AG10803 (cell line): ENCODE data around the gene CATSPER3.

ENCODE experiments used
- DNase-seq: peaks from one replicate; pipeline ENCODE4 v3.0.0; 2010; ENCODE audit warnings: low read depth
- H3K4me3 ChIP-seq: 2 replicates; pipeline ENCODE4 v1.5.1; 2011; ENCODE audit warnings: mild to moderate bottlenecking, low read length, control low read depth
- TF ChIP-seq, protein P1 (sequence below): conservative IDR thresholded peaks from 2 replicates; pipeline ENCODE4 v1.5.1; 2011; ENCODE audit warnings: mild to moderate bottlenecking, low read length, control low read depth, inconsistent platforms

Gene CATSPER3

DNA sequence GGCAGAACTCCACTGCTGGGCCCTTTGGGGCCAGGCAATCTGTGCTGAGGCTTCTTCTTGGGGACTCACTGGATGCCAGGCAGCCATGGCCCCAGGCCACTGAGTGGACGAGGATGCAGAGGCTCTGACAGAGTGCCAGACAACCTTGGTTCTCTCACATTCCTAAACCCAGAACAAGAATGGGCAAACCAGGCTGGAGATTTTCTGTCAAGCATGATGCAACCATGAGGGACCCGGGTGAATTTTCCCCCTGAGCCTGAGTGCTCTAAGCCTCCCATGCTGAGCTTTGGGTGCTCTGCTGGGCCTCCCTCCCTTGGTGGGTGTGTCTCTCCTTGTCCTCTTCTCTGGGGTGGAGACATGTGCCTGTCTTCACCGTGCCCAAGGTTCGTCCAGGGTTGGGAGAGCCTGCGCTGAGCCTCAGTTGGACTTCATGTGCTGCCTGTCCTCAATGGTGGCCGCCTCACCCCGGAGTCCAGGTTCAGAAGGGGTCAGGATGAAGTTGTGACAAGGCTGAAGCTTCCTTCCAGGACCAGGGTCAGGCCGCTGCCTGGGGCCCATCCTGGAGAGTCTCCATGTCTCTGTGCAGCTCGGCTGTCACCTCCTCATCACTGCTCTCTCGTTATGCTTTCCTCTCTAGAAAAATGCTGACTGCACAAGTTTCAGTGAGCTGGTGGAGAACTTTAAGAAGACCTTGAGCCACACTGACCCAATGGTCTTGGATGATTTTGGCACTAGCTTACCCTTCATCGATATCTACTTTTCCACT is 42.2 kb downstream of the CATSPER3 start:
- TF ChIP-seq, protein P1, sequence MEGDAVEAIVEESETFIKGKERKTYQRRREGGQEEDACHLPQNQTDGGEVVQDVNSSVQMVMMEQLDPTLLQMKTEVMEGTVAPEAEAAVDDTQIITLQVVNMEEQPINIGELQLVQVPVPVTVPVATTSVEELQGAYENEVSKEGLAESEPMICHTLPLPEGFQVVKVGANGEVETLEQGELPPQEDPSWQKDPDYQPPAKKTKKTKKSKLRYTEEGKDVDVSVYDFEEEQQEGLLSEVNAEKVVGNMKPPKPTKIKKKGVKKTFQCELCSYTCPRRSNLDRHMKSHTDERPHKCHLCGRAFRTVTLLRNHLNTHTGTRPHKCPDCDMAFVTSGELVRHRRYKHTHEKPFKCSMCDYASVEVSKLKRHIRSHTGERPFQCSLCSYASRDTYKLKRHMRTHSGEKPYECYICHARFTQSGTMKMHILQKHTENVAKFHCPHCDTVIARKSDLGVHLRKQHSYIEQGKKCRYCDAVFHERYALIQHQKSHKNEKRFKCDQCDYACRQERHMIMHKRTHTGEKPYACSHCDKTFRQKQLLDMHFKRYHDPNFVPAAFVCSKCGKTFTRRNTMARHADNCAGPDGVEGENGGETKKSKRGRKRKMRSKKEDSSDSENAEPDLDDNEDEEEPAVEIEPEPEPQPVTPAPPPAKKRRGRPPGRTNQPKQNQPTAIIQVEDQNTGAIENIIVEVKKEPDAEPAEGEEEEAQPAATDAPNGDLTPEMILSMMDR: no peak
- DNase-seq: no peak
- no peak overlapping the region for H3K4me3 ChIP-seq

DNA sequence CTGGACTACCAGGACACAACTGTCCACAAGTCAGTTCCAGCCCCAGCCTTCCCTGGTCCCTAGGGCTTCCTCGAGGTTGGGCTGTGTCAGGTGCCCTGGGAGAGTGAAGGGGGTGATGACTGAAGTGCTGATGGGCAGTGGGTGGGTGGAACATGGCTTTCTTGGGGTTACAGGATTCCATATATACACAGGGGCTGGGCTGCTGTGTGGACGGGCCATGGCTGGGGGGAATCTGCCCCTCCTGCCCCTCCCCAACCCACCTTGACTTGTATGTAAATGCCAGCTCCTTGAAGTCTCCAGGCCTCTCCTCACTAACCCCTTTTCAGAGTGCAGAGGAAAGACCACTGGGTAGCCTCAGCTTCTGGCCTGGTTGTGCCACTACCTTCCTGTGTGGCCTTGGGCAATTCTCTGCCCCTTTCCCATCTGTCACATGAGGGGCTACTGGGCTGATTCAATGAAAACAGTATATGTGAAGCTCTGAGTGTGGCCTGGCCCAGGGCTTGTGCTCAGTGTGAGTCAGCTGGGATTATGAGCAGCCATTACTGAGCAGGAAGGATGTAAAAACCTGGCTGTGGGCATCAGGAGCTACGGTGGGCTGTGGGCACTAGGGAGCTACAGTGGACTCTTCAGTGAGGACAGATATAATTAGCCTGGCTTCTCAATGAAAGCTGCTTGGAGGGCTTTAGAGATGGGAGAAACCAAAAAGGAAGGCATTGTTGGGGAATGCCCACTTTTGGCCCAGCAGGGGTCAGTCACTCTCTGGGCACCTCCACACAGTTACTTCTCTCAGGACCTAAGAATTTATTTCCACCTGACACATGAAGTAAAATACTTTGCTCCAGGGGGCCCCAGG is 43.0 kb downstream of the CATSPER3 start:
- no peak overlapping the region for H3K4me3 ChIP-seq
- TF ChIP-seq, protein P1: peak; percentile 35; the same call in 1 of the 2 replicates
- DNase-seq: no peak

DNA sequence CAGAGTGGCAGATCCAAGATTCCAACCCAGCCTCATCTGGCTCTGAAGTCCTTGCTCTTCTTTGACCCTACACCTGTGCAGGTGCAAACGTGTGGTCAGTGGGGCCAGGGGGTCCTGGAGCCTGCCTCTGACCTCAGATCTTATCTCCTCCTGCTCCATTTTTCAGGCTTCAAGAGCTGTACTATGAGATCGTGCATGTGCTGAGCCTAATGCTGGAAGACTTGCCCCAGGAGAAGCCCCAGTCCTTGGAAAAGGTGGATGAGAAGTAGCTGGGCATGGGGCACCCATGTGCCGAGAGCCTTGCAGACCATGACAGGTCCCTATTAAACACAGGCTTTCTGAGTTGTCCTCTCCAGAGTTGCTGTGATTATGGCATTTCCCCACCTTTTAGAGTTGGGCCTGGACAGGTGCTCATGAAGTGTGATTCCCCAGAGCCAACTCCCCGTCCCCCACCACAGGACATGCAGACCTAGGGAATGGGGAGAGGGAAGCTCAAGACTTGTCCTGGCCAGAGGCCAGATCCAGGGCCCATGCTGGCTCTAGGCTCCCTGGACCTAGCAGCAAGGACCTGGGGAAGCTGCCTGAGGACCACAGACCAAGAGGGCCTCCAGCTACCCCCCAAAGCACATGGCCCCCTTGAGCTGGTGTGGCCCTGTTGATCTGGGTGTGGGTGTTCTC is 43.8 kb downstream of the CATSPER3 start:
- TF ChIP-seq, protein P1: no peak
- no peak overlapping the region for H3K4me3 ChIP-seq
- DNase-seq: no peak

DNA sequence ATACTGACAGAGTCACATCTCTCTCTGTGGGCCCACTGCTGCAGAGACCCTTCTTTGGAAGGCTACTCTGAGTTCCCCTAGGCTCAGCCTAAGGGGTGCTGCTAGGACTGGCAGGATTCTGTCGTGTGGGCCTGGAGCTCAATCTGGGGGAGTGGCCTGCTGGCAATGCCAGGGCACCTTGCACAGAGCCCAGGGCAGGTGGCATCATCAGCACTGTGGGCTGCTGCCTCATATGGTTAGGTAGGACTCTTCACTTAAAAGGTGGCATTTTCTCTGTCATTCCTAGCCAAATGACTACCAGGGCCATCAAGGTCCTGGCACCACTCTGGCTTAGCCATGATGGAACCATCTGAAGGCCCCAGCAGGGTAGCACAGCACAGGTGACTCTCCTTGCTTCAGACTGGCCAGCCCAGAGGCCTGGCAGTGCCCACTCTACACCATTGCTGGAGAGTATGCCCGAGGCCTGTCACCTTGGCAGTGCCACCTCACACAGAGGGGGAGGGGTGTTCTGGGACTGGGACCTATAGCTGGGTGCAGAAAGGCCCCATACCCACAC is 44.4 kb downstream of the CATSPER3 start:
- DNase-seq: no peak
- H3K4me3 ChIP-seq: no peak overlapping the region
- TF ChIP-seq, protein P1: no peak

DNA sequence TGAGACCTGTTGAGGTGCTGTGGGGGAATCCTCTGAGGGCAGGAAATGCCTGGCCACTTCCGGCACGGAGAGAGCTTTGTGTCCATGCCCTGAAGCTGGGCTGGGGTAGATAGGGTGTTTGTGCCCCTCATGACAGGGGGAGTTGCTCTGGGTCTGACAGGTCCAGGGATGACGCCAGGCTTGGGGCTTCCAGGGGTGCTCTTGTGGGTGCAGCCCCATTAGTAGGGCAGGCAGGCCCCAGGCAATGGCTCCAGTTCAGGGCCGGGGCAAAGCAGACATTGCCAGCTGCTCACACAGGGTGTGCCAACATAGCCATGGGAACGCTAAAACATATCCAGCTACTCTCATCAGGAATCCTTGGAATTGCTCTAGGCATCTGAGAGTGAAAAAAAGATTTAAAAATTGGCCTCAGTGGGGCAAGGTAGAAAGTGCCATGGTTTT is 45.3 kb downstream of the CATSPER3 start:
- peak; percentile 52 for DNase-seq
- H3K4me3 ChIP-seq: no peak overlapping the region
- TF ChIP-seq, protein P1: no peak

DNA sequence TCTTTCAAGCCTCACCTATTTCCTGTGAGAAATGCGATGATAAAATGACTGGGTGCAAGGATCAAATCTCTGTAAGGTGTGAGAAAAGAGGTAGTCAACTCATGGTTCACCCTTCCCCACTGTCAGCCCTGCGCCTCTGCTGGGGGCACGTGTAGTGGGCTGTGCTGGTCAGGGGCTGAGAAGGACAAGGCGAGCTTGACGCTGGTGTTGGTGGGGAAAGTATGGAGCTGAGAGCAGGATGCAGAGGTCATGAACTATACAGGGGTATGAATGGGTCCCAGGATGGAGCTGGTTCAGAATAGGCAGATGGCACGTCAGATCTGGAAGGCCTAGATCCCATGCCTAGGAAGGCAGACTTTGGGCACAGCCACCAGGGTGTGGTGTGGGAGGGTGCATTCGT is 45.7 kb downstream of the CATSPER3 start:
- TF ChIP-seq, protein P1: no peak
- no peak overlapping the region for H3K4me3 ChIP-seq
- no peak for DNase-seq
